CD4-positive, alpha-beta memory T cell (primary cell): ENCODE data around the gene PARP1. TPM values are rescaled to one million over a fixed set of nuclear protein-coding genes. Genes with fewer than 3 reads are reported as not detected.
A peak's percentile ranks its signal among the peaks of the same experiment; 100 is the strongest.

Experiments
- CTCF ChIA-PET: fragments of 350-600 bp; sonication (Branson Sonifier 250); formaldehyde crosslinking; loops from one replicate; lab custom pipeline; 2021; ENCODE audit warnings: inconsistent platforms; ENCODE audit not compliant: partially characterized antibody; lab: Charles Lee
- POLR2A ChIA-PET: fragments of 350-600 bp; sonication (Branson Sonifier 250); formaldehyde crosslinking; loops from one replicate; lab custom pipeline; 2021; ENCODE audit not compliant: partially characterized antibody; lab: Charles Lee
- DNase-seq, 5 donors: peaks; one replicate each; pipeline versions ENCODE4 v3.0.0 to v3.0.0-alpha.2; 2020 to 2022; ENCODE audit warnings: mixed read lengths in 1 of 5
- H3K27ac ChIP-seq: one replicate; pipeline ENCODE4 v1.7.0; 2013; ENCODE audit warnings: low read depth, low read length
- H3K27me3 ChIP-seq: 2 replicates; pipeline ENCODE4 v1.7.0; 2013; ENCODE audit warnings: mild to moderate bottlenecking, low read length, moderate library complexity; ENCODE audit not compliant: insufficient read depth
- H3K36me3 ChIP-seq: 2 replicates; pipeline ENCODE4 v1.7.0; 2013; ENCODE audit warnings: mild to moderate bottlenecking, low read length, moderate library complexity; ENCODE audit not compliant: insufficient read depth
- H3K4me1 ChIP-seq: 2 replicates; pipeline ENCODE4 v1.7.0; 2013; ENCODE audit warnings: mild to moderate bottlenecking, low read length, moderate library complexity; ENCODE audit not compliant: insufficient read depth
- H3K4me3 ChIP-seq, 2 donors: one replicate each; pipeline ENCODE4 v1.7.0; 2013; ENCODE audit warnings: low read length in 2 of 2, mild to moderate bottlenecking in 1 of 2
- H3K9me3 ChIP-seq, 2 donors: one replicate each; pipeline ENCODE4 v1.7.0; 2013; ENCODE audit warnings: low read length in 2 of 2, control low read depth in 1 of 2; ENCODE audit not compliant: control insufficient read depth in 1 of 2
- H3K27ac Mint-ChIP-seq, 7 donors: one replicate each; pipeline ENCODE4 v1.8.0; 2020 to 2021; ENCODE audit warnings: mixed read lengths in 7 of 7, mild to moderate bottlenecking in 6 of 7, inconsistent platforms in 3 of 7, moderate library complexity in 3 of 7
- H3K27me3 Mint-ChIP-seq, 2 donors: one replicate each; pipeline ENCODE4 v1.8.0; 2020 to 2021; ENCODE audit warnings: mixed read lengths in 2 of 2
- H3K36me3 Mint-ChIP-seq, 2 donors: one replicate each; pipeline ENCODE4 v1.8.0; 2020 to 2021; ENCODE audit warnings: mixed read lengths in 2 of 2, inconsistent platforms in 1 of 2, mild to moderate bottlenecking in 1 of 2
- H3K4me1 Mint-ChIP-seq, 4 donors: one replicate each; pipeline ENCODE4 v1.8.0; 2020 to 2021; ENCODE audit warnings: mixed read lengths in 4 of 4, mild to moderate bottlenecking in 1 of 4
- H3K4me3 Mint-ChIP-seq, 8 donors: one replicate each; pipeline ENCODE4 v1.8.0; 2020 to 2021; ENCODE audit warnings: mixed read lengths in 8 of 8, mild to moderate bottlenecking in 7 of 8, moderate library complexity in 6 of 8, inconsistent platforms in 3 of 8
- H3K9me3 Mint-ChIP-seq, 8 donors: one replicate each; pipeline ENCODE4 v1.8.0; 2020 to 2021; ENCODE audit warnings: mixed read lengths in 8 of 8, mild to moderate bottlenecking in 5 of 8, inconsistent platforms in 3 of 8, moderate library complexity in 1 of 8
- intact Hi-C: fragments of 100-400 bp; cut with micrococcal nuclease; formaldehyde crosslinking; loops from one replicate; pipeline ENCODE4 v1.15.1; 2023
- polyA plus RNA-seq, 2 donors: library from polyadenylated mRNA; unstranded; fragments of 300-500 nt; fragmentation: Illumina TruSeq; gene quantifications; one replicate each; pipeline ENCODE4 v1.2.3, GENCODE V29; 2021
- total RNA-seq, 2 experiments: library from RNA; stranded (reverse); gene quantifications; one replicate each; pipeline ENCODE4 v1.2.3, GENCODE V29; 2021

Gene PARP1
- total and polyA plus RNA-seq, 4 experiments from 2014 or later, result 73.0 to 148 (median 125) TPM

- no peaks in the 10 kb centered on the region for H3K9me3 ChIP-seq
- H3K4me1 ChIP-seq, result peaks cover 17% of the 10 kb centered on the region
- H3K27me3 ChIP-seq, result no peaks in the 10 kb centered on the region
- no peak overlapping the region for H3K4me3 Mint-ChIP-seq
- H3K27ac ChIP-seq, result no peak overlapping the region
- H3K9me3 Mint-ChIP-seq, result no peaks in the 10 kb centered on the region
- ChIA-PET POLR2A (interaction anchor here (0.8 to 5.0 kb wide), 14 partner anchors 14 to 957 kb away, joined by 3 to 60 read pairs (median 4); partner anchors contain the start of genes COQ8A, LIN9 and PARP1), CTCF (interaction anchor here (0.9 to 5.3 kb wide), 21 partner anchors 12 to 403 kb away, joined by 3 to 82 read pairs (median 4); partner anchors contain the start of gene PARP1)
- DNase-seq, result peak in 1 of 5 donors; percentile 5
- intact Hi-C loops, result loop anchor here (1.0 to 10.0 kb wide), 4 partner anchors 17 to 400 kb away; partner anchors contain the start of gene PARP1
- peaks cover 0 to 3% of the 10 kb centered on the region in 2 donors for H3K27me3 Mint-ChIP-seq
- no peak overlapping the region for H3K27ac Mint-ChIP-seq
- peaks cover 7 to 18% (median 9%) of the 10 kb centered on the region in 4 donors for H3K4me1 Mint-ChIP-seq
- H3K4me3 ChIP-seq, result peak overlapping the region in 1 of 2 donors; percentile 41
- no peaks in the 10 kb centered on the region for H3K36me3 Mint-ChIP-seq
- H3K36me3 ChIP-seq, result no peaks in the 10 kb centered on the region
Observed at GRCh38 chr1:226425004-226425378, 17.1 kb upstream of the PARP1 start.

GRCh38 chr1:226424221-226425003, 16.5 kb upstream of the PARP1 start:
- CTCF ChIA-PET, result interaction anchor here (1.0 to 5.3 kb wide), 21 partner anchors 11 to 263 kb away, joined by 3 to 82 read pairs (median 4); partner anchors contain the start of gene PARP1
- POLR2A ChIA-PET, result interaction anchor here (0.8 to 5.0 kb wide), 13 partner anchors 14 to 957 kb away, joined by 3 to 60 read pairs (median 4); partner anchors contain the start of genes COQ8A, LIN9 and PARP1
- H3K9me3 Mint-ChIP-seq, result no peaks in the 10 kb centered on the region
- peaks cover 1 to 3% of the 10 kb centered on the region in 2 donors for H3K27me3 Mint-ChIP-seq
- H3K36me3 ChIP-seq, result no peaks in the 10 kb centered on the region
- no peak overlapping the region for H3K4me3 ChIP-seq
- peak in 4 of 5 donors; percentile 13 to 38 (median 34) for DNase-seq
- H3K4me1 Mint-ChIP-seq, result peaks cover 7 to 18% (median 9%) of the 10 kb centered on the region in 4 donors
- H3K27me3 ChIP-seq, result no peaks in the 10 kb centered on the region
- H3K4me1 ChIP-seq, result peaks cover 17% of the 10 kb centered on the region
- H3K36me3 Mint-ChIP-seq, result no peaks in the 10 kb centered on the region
- intact Hi-C loops, result loop anchor here (1.0 to 10.0 kb wide), 5 partner anchors 16 to 400 kb away; partner anchors contain the start of gene PARP1
- H3K9me3 ChIP-seq, result no peaks in the 10 kb centered on the region
- peak overlapping the region in 2 of 8 donors; percentile 22 to 42 for H3K4me3 Mint-ChIP-seq
- H3K27ac Mint-ChIP-seq, result no peak overlapping the region
- H3K27ac ChIP-seq, result no peak overlapping the region

- peaks cover 17% of the 10 kb centered on the region for H3K4me1 ChIP-seq
- no peaks in the 10 kb centered on the region for H3K27me3 ChIP-seq
- Mint-ChIP-seq H3K4me1 (peaks cover 7 to 17% (median 8%) of the 10 kb centered on the region in 4 donors), H3K27ac (peak overlapping the region in 1 of 7 donors; percentile 4), H3K36me3 (no peaks in the 10 kb centered on the region), H3K4me3 (no peak overlapping the region), H3K9me3 (no peaks in the 10 kb centered on the region), H3K27me3 (peaks cover 0 to 1% of the 10 kb centered on the region in 2 donors)
- no peaks in the 10 kb centered on the region for H3K9me3 ChIP-seq
- no peak overlapping the region for H3K27ac ChIP-seq
- no peak overlapping the region for H3K4me3 ChIP-seq
- intact Hi-C loops, result loop anchor here (10.0 kb wide), 1 partner anchor 402 kb away; no protein-coding TSS in a partner anchor
- DNase-seq, result no peak
- ChIA-PET POLR2A (interaction anchor here (5.0 kb wide), 1 partner anchor 15 kb away, joined by 60 read pairs; the partner anchor contains the start of gene PARP1), CTCF (interaction anchor here (0.9 to 5.3 kb wide), 6 partner anchors 14 to 202 kb away, joined by 3 to 82 read pairs (median 4); no protein-coding TSS in a partner anchor)
- H3K36me3 ChIP-seq, result no peaks in the 10 kb centered on the region
Observed at GRCh38 chr1:226422478-226422877, 14.6 kb upstream of the PARP1 start.

- no peak overlapping the region for H3K27ac Mint-ChIP-seq
- intact Hi-C loops, result loop anchor here (10.0 kb wide), 1 partner anchor 404 kb away; no protein-coding TSS in a partner anchor
- POLR2A ChIA-PET, result interaction anchor here (0.6 kb wide), 1 partner anchor 14 kb away, joined by 3 read pairs; no protein-coding TSS in a partner anchor
Observed at GRCh38 chr1:226420897-226421296, 13.0 kb upstream of the PARP1 start.

GRCh38 chr1:226420328-226420727, 12.4 kb upstream of the PARP1 start:
- Mint-ChIP-seq H3K27ac (no peak overlapping the region), H3K27me3 (peaks cover 0 to 1% of the 10 kb centered on the region in 2 donors), H3K36me3 (no peaks in the 10 kb centered on the region), H3K4me3 (no peak overlapping the region), H3K9me3 (no peaks in the 10 kb centered on the region), H3K4me1 (peaks cover 0 to under 1% (median 0%) of the 10 kb centered on the region in 4 donors)
- H3K4me1 ChIP-seq, result peaks cover 11% of the 10 kb centered on the region
- DNase-seq, result no peak
- no peaks in the 10 kb centered on the region for H3K36me3 ChIP-seq
- intact Hi-C loops, result loop anchor here (10.0 kb wide), 1 partner anchor 404 kb away; no protein-coding TSS in a partner anchor
- no peaks in the 10 kb centered on the region for H3K27me3 ChIP-seq
- H3K9me3 ChIP-seq, result no peaks in the 10 kb centered on the region
- ChIA-PET POLR2A (interaction anchor here (0.6 kb wide), 1 partner anchor 13 kb away, joined by 3 read pairs; no protein-coding TSS in a partner anchor), CTCF (interaction anchor here (1.0 to 2.7 kb wide), 4 partner anchors 12 to 188 kb away, joined by 3 to 11 read pairs (median 5); no protein-coding TSS in a partner anchor)
- H3K27ac ChIP-seq, result no peak overlapping the region
- H3K4me3 ChIP-seq, result no peak overlapping the region

More at GRCh38 chr1:226420897-226421296, 13.0 kb upstream of the PARP1 start:
- no peak for DNase-seq
- H3K36me3 Mint-ChIP-seq, result no peaks in the 10 kb centered on the region
- Histone ChIP-seq H3K4me3 (no peak overlapping the region), H3K27ac (no peak overlapping the region), H3K36me3 (no peaks in the 10 kb centered on the region), H3K27me3 (no peaks in the 10 kb centered on the region), H3K4me1 (peaks cover 17% of the 10 kb centered on the region), H3K9me3 (no peaks in the 10 kb centered on the region)
- no peak overlapping the region for H3K4me3 Mint-ChIP-seq
- H3K27me3 Mint-ChIP-seq, result peaks cover 0 to 1% of the 10 kb centered on the region in 2 donors
- no peaks in the 10 kb centered on the region for H3K9me3 Mint-ChIP-seq
- H3K4me1 Mint-ChIP-seq, result peaks cover 0 to 6% (median 4%) of the 10 kb centered on the region in 4 donors
- CTCF ChIA-PET, result interaction anchor here (1.0 to 2.7 kb wide), 4 partner anchors 12 to 188 kb away, joined by 3 to 11 read pairs (median 5); no protein-coding TSS in a partner anchor

GRCh38 chr1:226419284-226420029, 11.6 kb upstream of the PARP1 start:
- Mint-ChIP-seq H3K4me3 (no peak overlapping the region), H3K27me3 (peaks cover 0 to 1% of the 10 kb centered on the region in 2 donors), H3K27ac (no peak overlapping the region), H3K36me3 (no peaks in the 10 kb centered on the region), H3K9me3 (no peaks in the 10 kb centered on the region), H3K4me1 (no peaks in the 10 kb centered on the region)
- CTCF ChIA-PET, result interaction anchor here (2.2 to 2.7 kb wide), 2 partner anchors 11 to 189 kb away, joined by 7 to 11 read pairs; no protein-coding TSS in a partner anchor
- no peak overlapping the region for H3K27ac ChIP-seq
- intact Hi-C loops, result loop anchor here (10.0 kb wide), 1 partner anchor 405 kb away; no protein-coding TSS in a partner anchor
- DNase-seq, result no peak
- peaks cover 2% of the 10 kb centered on the region for H3K4me1 ChIP-seq
- H3K9me3 ChIP-seq, result no peaks in the 10 kb centered on the region
- no peaks in the 10 kb centered on the region for H3K36me3 ChIP-seq
- POLR2A ChIA-PET, result no interaction called here
- H3K4me3 ChIP-seq, result no peak overlapping the region
- no peaks in the 10 kb centered on the region for H3K27me3 ChIP-seq
